Large intestine (tissue), 3 donors: ENCODE results near the gene RPA1. TPM values are rescaled to one million over a fixed set of nuclear protein-coding genes. Genes with fewer than 3 reads are reported as not detected.

Experiments
- DNase-seq, 2 donors: peaks; one replicate each; pipeline versions ENCODE4 v3.0.0 to v3.0.0-alpha.2; 2013
- H3K27ac ChIP-seq: one replicate; pipeline ENCODE4 v1.5.1; 2013; ENCODE audit warnings: low read length
- H3K27me3 ChIP-seq: 2 replicates; pipeline ENCODE4 v1.6.1; 2013; ENCODE audit warnings: low read length; ENCODE audit not compliant: control insufficient read depth, insufficient read depth
- H3K36me3 ChIP-seq: 2 replicates; pipeline ENCODE4 v1.6.1; 2013; ENCODE audit warnings: low read length; ENCODE audit not compliant: control insufficient read depth, insufficient read depth
- H3K4me1 ChIP-seq: one replicate; pipeline ENCODE4 v1.6.1; 2013; ENCODE audit warnings: low read length; ENCODE audit not compliant: control insufficient read depth, insufficient read depth
- H3K4me3 ChIP-seq: one replicate; pipeline ENCODE4 v1.5.1; 2013; ENCODE audit warnings: low read length
- H3K9me3 ChIP-seq: one replicate; pipeline ENCODE4 v1.6.1; 2013; ENCODE audit warnings: mild to moderate bottlenecking, low read depth, low read length, moderate library complexity; ENCODE audit not compliant: control insufficient read depth
- WGBS: methylation state at CpG from one replicate; pipeline ENCODE4 v1.1.5; 2013; ENCODE audit warnings: low lambda C conversion rate; ENCODE audit not compliant: insufficient coverage; 5-methylcytosine and 5-hydroxymethylcytosine counted together
- polyA plus RNA-seq: library from polyadenylated mRNA; unstranded; fragments of 120-200 nt; gene quantifications from one replicate; pipeline ENCODE4 v1.2.1, GENCODE V29; 2013

Gene RPA1
- polyA plus RNA-seq, 1 donor = 64.4 TPM

DNA sequence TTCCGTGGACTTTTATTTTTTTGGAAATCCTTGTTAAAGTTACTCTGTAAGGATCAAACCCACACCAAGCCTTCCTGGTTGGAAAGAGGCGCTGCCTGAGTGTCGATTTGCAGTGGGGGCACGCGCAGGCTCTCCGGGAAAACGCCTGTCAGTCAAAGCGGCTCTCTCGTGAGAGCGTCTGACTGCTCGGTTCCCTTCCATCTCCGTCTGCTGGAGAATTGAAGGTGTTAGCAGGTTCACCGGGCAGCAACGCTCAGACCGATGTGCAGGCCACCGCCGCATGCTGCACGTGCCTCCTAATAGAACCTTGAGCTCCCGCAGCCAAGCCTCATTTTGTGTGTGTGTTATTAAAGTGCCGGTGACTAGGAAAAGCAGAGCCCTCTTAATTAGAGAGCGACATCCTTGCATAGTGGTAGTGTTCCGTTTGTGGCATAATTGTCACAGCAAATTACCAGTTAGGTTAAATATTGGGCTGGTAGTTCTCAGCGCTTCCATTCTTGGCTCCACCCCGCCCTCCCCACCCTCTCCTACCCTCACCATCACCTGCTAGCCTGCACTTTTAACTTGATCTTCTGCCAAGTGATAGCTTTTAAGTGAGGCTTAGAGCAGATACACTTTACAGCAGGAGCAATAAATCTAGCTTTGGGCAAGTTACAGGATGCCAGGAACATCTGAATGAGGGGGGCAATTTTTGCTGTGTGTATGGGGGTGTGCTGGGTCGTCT lies 75.5 kb downstream of the RPA1 start:
- peak in 1 of 2 donors; percentile 57 for DNase-seq
- peaks cover 6% of the 10 kb centered on the region for H3K4me1 ChIP-seq
- H3K4me3 ChIP-seq = no peak overlapping the region
- no peak overlapping the region for H3K27ac ChIP-seq
- no peaks in the 10 kb centered on the region for H3K36me3 ChIP-seq
- H3K27me3 ChIP-seq = peaks cover 64% of the 10 kb centered on the region
- H3K9me3 ChIP-seq = peaks cover 4% of the 10 kb centered on the region
- WGBS = no CpG with 5 or more reads among the region's 25 CpGs

DNA sequence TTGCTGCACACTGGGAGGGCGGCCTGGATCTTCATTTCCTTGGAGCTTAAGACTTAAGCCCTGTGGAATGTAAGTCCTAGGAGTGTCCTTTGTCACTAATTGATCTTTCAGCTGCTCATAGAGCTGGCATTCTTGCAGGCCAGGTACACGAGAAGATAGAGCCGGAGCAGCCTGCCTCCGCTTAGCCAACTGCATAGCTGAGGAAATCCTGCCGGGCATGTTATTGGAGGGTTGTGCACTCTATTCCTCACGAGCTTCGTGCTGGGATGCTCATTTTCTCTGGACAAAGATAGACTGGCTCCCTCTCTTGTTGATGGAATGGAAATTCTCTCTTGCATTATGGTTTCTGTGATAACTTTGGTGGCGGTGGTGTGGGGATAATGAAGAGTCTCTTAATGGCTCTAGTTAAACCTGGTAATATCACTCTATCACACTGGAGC lies 76.9 kb downstream of the RPA1 start:
- Histone ChIP-seq H3K4me1 (peaks cover 6% of the 10 kb centered on the region), H3K27me3 (peaks cover 76% of the 10 kb centered on the region), H3K36me3 (no peaks in the 10 kb centered on the region), H3K9me3 (peaks cover 4% of the 10 kb centered on the region), H3K4me3 (no peak overlapping the region), H3K27ac (no peak overlapping the region)
- DNase-seq = no peak
- WGBS = no CpG with 5 or more reads among the region's 8 CpGs

GRCh38 chr17:1907216-1907631 lies 77.4 kb downstream of the RPA1 start:
- DNase-seq = no peak

GRCh38 chr17:1907909-1908698 lies 78.3 kb downstream of the RPA1 start:
- H3K36me3 ChIP-seq = no peaks in the 10 kb centered on the region
- H3K27me3 ChIP-seq = peaks cover 86% of the 10 kb centered on the region
- H3K27ac ChIP-seq = no peak overlapping the region
- peaks cover 6% of the 10 kb centered on the region for H3K4me1 ChIP-seq
- H3K4me3 ChIP-seq = peak overlapping the region; percentile 20
- WGBS = 4% methylated on average over 5 of the region's 49 CpGs
- peaks cover 4% of the 10 kb centered on the region for H3K9me3 ChIP-seq
- DNase-seq = no peak

More at GRCh38 chr17:1907216-1907631, 77.4 kb downstream of the RPA1 start:
- Histone ChIP-seq H3K36me3 (no peaks in the 10 kb centered on the region), H3K4me3 (no peak overlapping the region), H3K9me3 (peaks cover 4% of the 10 kb centered on the region), H3K27ac (no peak overlapping the region), H3K4me1 (peaks cover 6% of the 10 kb centered on the region), H3K27me3 (peaks cover 81% of the 10 kb centered on the region)
- WGBS = no CpG with 5 or more reads among the region's 17 CpGs

GRCh38 chr17:1908699-1909309 lies 79.0 kb downstream of the RPA1 start:
- no peak overlapping the region for H3K27ac ChIP-seq
- H3K4me3 ChIP-seq = peak overlapping the region; percentile 20

DNA sequence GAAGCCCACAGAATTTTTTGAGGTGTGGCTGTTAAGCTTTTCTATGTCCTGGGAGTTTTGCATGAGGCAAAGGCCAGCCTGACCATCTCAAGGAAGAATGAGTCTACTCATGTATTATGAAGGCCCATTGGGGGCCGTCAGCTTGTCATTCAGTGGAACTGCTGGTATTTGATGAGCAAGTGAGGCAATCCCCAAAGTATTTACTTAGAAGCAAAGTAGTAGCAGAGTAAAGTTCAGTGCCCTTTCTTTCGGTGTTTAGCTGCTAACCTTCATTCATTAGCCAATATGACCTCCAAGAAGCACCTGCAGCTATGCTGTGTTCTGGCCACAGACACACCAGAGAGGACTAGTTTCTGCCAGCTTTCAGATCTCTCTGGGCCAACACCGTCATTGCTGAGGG lies 80.2 kb downstream of the RPA1 start:
- Histone ChIP-seq H3K27ac (no peak overlapping the region), H3K4me3 (no peak overlapping the region), H3K4me1 (peaks cover 5% of the 10 kb centered on the region), H3K36me3 (no peaks in the 10 kb centered on the region), H3K27me3 (peaks cover 89% of the 10 kb centered on the region), H3K9me3 (peaks cover 4% of the 10 kb centered on the region)
- no peak for DNase-seq
- no CpG with 5 or more reads among the region's 3 CpGs for WGBS

More at GRCh38 chr17:1908699-1909309, 79.0 kb downstream of the RPA1 start:
- peaks cover 6% of the 10 kb centered on the region for H3K4me1 ChIP-seq
- peak; percentile 56 for DNase-seq
- H3K36me3 ChIP-seq = no peaks in the 10 kb centered on the region
- H3K27me3 ChIP-seq = peaks cover 90% of the 10 kb centered on the region
- peaks cover 4% of the 10 kb centered on the region for H3K9me3 ChIP-seq
- no CpG with 5 or more reads among the region's 22 CpGs for WGBS

GRCh38 chr17:1912146-1912545 lies 82.3 kb downstream of the RPA1 start:
- no peak overlapping the region for H3K27ac ChIP-seq
- peaks cover 4% of the 10 kb centered on the region for H3K9me3 ChIP-seq
- DNase-seq = no peak
- H3K27me3 ChIP-seq = peaks cover 89% of the 10 kb centered on the region
- H3K4me1 ChIP-seq = peaks cover 5% of the 10 kb centered on the region
- WGBS = no CpG with 5 or more reads among the region's 7 CpGs
- no peaks in the 10 kb centered on the region for H3K36me3 ChIP-seq
- no peak overlapping the region for H3K4me3 ChIP-seq

DNA sequence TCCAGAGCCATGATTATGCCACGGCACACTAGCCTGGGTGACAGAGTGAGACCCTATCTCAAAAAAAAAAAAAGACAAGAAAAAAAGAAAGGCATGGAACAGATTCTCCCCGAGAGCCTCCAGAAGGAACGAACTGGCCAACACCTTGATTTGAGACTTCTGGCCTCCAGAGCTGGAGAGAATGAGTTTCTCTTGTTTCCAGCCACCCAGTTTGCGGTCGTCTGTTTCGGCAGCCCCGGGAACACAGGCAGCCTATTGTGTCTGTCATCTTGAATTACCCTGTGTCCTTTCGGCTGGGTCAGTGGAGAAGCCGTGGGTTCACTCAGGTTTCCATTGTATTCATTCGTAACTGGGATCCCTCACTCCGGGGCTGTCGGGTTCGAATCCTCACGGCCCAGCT lies 83.9 kb downstream of the RPA1 start:
- DNase-seq = no peak
- Histone ChIP-seq H3K27ac (no peak overlapping the region), H3K36me3 (no peaks in the 10 kb centered on the region), H3K4me3 (no peak overlapping the region), H3K4me1 (peaks cover 5% of the 10 kb centered on the region), H3K27me3 (peaks cover 77% of the 10 kb centered on the region), H3K9me3 (peaks cover 2% of the 10 kb centered on the region)
- 67% methylated on average over 5 of the region's 14 CpGs for WGBS

DNA sequence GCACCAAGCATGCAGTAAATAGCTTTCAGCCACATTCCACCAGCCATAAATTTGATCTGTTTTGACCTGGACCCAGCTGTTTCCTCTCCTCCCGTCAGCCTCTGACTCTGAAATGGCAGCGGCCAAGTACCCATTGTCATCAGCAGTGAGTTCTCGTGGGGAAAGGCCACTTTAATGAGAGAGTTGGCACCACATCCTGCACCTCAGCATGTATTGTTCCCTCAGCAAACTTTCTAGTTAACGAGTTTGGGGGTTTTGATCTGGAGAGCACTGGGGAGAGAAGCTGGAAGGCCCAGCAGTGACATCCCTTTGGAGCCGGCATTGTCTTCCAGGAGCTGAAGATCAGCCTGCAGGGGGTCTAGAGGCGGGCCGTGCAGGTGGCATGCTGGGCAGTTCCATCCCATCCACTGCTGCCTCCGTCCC lies 84.9 kb downstream of the RPA1 start:
- no peak overlapping the region for H3K4me3 ChIP-seq
- peaks cover 2% of the 10 kb centered on the region for H3K9me3 ChIP-seq
- no peaks in the 10 kb centered on the region for H3K36me3 ChIP-seq
- H3K27me3 ChIP-seq = peaks cover 74% of the 10 kb centered on the region
- H3K27ac ChIP-seq = no peak overlapping the region
- H3K4me1 ChIP-seq = peaks cover 5% of the 10 kb centered on the region
- DNase-seq = no peak
- WGBS = no CpG with 5 or more reads among the region's 8 CpGs

DNA sequence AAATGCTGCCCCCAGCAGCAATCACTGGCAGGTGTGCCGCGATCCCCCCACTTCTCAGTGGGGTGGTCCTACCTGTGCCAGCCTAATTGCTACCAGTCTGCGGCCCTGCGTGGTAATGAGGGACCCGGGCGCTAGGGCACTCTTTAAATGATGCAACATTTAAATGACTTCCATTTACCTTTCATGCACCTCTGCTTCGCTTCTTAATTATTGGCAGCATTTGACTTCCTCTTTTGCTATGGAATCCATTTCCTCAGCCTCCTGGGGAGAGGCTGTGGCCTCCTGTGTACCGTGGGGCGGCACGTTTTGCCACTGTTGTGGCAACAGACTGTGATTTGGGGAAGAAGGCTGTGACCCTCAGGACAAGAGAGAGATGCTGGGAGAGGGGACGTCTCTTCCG lies 86.1 kb downstream of the RPA1 start:
- 93% methylated on average over 4 of the region's 12 CpGs for WGBS
- no peak overlapping the region for H3K4me3 ChIP-seq
- peaks cover 2% of the 10 kb centered on the region for H3K9me3 ChIP-seq

More for the DNA sequence above, 86.1 kb downstream of the RPA1 start:
- Histone ChIP-seq H3K27me3 (peaks cover 62% of the 10 kb centered on the region), H3K36me3 (no peaks in the 10 kb centered on the region), H3K27ac (no peak overlapping the region), H3K4me1 (peaks cover 5% of the 10 kb centered on the region)
- DNase-seq = no peak
